Measurements from ENCODE around the gene ID2. TPM values are rescaled to one million over a fixed set of nuclear protein-coding genes. Genes with fewer than 3 reads are reported as not detected.

The ID2 gene
- total and polyA plus RNA-seq, 8 donors, result 40.6 to 255 (median 117) TPM

DNA sequence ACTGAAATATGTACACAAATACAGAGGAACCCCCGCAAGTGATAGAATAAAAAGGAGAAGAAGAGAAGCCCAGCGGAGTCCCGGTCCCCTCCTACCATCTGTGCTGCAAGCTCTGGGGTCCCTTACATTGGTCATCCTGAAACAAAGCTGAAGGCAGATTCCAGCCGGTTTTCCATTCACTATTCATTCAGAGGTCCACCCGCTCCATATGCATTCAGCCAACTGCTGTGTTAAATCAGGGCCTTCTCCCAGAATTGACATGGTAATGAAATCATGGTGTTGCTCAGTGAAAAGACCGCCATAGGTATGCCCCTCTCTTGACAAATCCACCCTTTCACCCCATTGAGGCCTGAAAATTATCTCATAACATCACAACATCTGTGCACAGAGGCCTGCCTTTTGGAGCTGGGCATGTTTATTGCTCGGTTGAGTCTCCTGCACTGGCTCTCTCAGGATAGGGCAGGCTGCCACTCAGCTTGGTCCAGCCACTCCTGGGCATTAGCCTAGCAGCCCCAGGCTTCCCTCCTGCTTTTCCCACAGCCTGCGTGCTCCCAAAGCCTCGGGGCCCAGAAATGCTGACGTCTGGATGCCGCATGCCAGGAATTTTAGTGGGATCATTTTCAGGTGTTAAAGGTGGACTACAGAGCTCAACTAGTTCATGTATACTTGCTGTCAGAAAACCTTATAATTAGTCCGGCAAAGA is 39.3 kb upstream of the ID2 start:
- intact Hi-C loops (cut with DNase I; ENCODE audit: low total_unique reads), result no loop called here

GRCh38 chr2:8643250-8643995 is 38.4 kb upstream of the ID2 start:
- TF ChIP-seq CTCF (IDR thresholded peaks at IDR 0.05) (no peak), POLR2AphosphoS5 (IDR thresholded peaks at IDR 0.05) (no peak)

More for the DNA sequence above, 39.3 kb upstream of the ID2 start:
- no peaks in the 10 kb centered on the region for H3K27me3 ChIP-seq
- no peak for TF ChIP-seq POLR2AphosphoS5 (IDR thresholded peaks at IDR 0.05)
- TF ChIP-seq POLR2A (IDR thresholded peaks at IDR 0.05), result no peak
- no peak for TF ChIP-seq EP300 (IDR thresholded peaks at IDR 0.05)
- no peak for TF ChIP-seq CTCF (IDR thresholded peaks at IDR 0.05)
- no peaks in the 10 kb centered on the region for H3K36me3 ChIP-seq
- DNase-seq, result no peak
- peaks cover 0 to 18% (median 7%) of the 10 kb centered on the region in 4 donors for H3K4me1 ChIP-seq
- WGBS, 5 donors, result 79 to 89% (median 88%) methylated on average over 11 to 12 of the region's 12 CpGs
- H3K27ac ChIP-seq, result no peak overlapping the region
- H3K4me3 ChIP-seq, result no peak overlapping the region
- peaks cover 0 to 7% (median 3%) of the 10 kb centered on the region in 4 donors for H3K9me3 ChIP-seq

GRCh38 chr2:8643996-8644356 is 37.9 kb upstream of the ID2 start:
- intact Hi-C loops (cut with DNase I; ENCODE audit: low total_unique reads), result no loop called here
- Histone ChIP-seq H3K9me3 (peaks cover 0 to 9% (median 4%) of the 10 kb centered on the region in 4 donors), H3K4me3 (no peak overlapping the region), H3K27me3 (no peaks in the 10 kb centered on the region), H3K4me1 (peaks cover 0 to 18% (median 7%) of the 10 kb centered on the region in 4 donors), H3K27ac (no peak overlapping the region), H3K36me3 (no peaks in the 10 kb centered on the region)
- DNase-seq, result no peak
- 94 to 99% (median 96%) methylated on average over 5 of the region's 5 CpGs for WGBS, 5 donors
- TF ChIP-seq EP300 (IDR thresholded peaks at IDR 0.05), result no peak
- TF ChIP-seq POLR2A (IDR thresholded peaks at IDR 0.05), result no peak
- no peak for TF ChIP-seq CTCF (IDR thresholded peaks at IDR 0.05)
- no peak for TF ChIP-seq POLR2AphosphoS5 (IDR thresholded peaks at IDR 0.05)

More at GRCh38 chr2:8643250-8643995, 38.4 kb upstream of the ID2 start:
- intact Hi-C loops (cut with DNase I; ENCODE audit: low total_unique reads), result no loop called here
- H3K4me1 ChIP-seq, result peaks cover 0 to 18% (median 7%) of the 10 kb centered on the region in 4 donors
- H3K27ac ChIP-seq, result no peak overlapping the region
- peaks cover 0 to 9% (median 4%) of the 10 kb centered on the region in 4 donors for H3K9me3 ChIP-seq
- no peaks in the 10 kb centered on the region for H3K27me3 ChIP-seq
- WGBS, 5 donors, result 56 to 67% (median 59%) methylated on average over 7 of the region's 7 CpGs
- peak in 1 of 2 donors; percentile 56 for DNase-seq
- no peak overlapping the region for H3K4me3 ChIP-seq
- H3K36me3 ChIP-seq, result no peaks in the 10 kb centered on the region

- intact Hi-C loops (cut with DNase I; ENCODE audit: low total_unique reads), result no loop called here
- no peak overlapping the region for H3K4me3 ChIP-seq
- 64 to 95% (median 86%) methylated on average over 9 to 19 of the region's 19 CpGs for WGBS, 5 donors
- H3K27me3 ChIP-seq, result no peaks in the 10 kb centered on the region
- H3K27ac ChIP-seq, result no peak overlapping the region
- peaks cover 0 to 18% (median 7%) of the 10 kb centered on the region in 4 donors for H3K4me1 ChIP-seq
- DNase-seq, result no peak
- H3K9me3 ChIP-seq, result peaks cover 0 to 9% (median 4%) of the 10 kb centered on the region in 4 donors
- TF ChIP-seq EP300 (IDR thresholded peaks at IDR 0.05) (no peak), CTCF (IDR thresholded peaks at IDR 0.05) (no peak), POLR2A (IDR thresholded peaks at IDR 0.05) (no peak), POLR2AphosphoS5 (IDR thresholded peaks at IDR 0.05) (no peak)
- H3K36me3 ChIP-seq, result no peaks in the 10 kb centered on the region
These were observed 37.2 kb upstream of the ID2 start for GRCh38 chr2:8644605-8645175.
